ENCODE data around the gene CENPO.

The CENPO gene

GRCh38 chr2:24840164-24840869, 47.1 kb downstream of the CENPO start:
- no peak for DNase-seq

GRCh38 chr2:24840962-24841945, 48.0 kb downstream of the CENPO start:
- no peak for DNase-seq

GRCh38 chr2:24842081-24843050, 49.1 kb downstream of the CENPO start:
- DNase-seq = no peak

GRCh38 chr2:24843330-24843860, 50.2 kb downstream of the CENPO start:
- DNase-seq = no peak

- no peak for DNase-seq
These were observed 50.9 kb downstream of the CENPO start for GRCh38 chr2:24844023-24844685.

GRCh38 chr2:24845691-24846090, 52.5 kb downstream of the CENPO start:
- DNase-seq = no peak

GRCh38 chr2:24850944-24851343, 57.7 kb downstream of the CENPO start:
- DNase-seq = no peak

GRCh38 chr2:24852026-24852425, 58.8 kb downstream of the CENPO start:
- no peak for DNase-seq

GRCh38 chr2:24852431-24853020, 59.3 kb downstream of the CENPO start:
- DNase-seq = no peak

- no peak for DNase-seq
These were observed 59.8 kb downstream of the CENPO start for GRCh38 chr2:24853046-24853445.

- DNase-seq = no peak
These were observed 60.8 kb downstream of the CENPO start for GRCh38 chr2:24853996-24854395.

GRCh38 chr2:24855022-24855622, 61.9 kb downstream of the CENPO start:
- no peak for DNase-seq

- DNase-seq = no peak
These were observed 62.5 kb downstream of the CENPO start for GRCh38 chr2:24855726-24856125.

- DNase-seq = no peak
These were observed 63.6 kb downstream of the CENPO start for GRCh38 chr2:24856791-24857211.

GRCh38 chr2:24857746-24858145, 64.5 kb downstream of the CENPO start:
- DNase-seq = no peak

GRCh38 chr2:24858996-24859395, 65.8 kb downstream of the CENPO start:
- DNase-seq = no peak

GRCh38 chr2:24859968-24860600, 66.9 kb downstream of the CENPO start:
- DNase-seq = no peak

- no peak for DNase-seq
These were observed 67.4 kb downstream of the CENPO start for GRCh38 chr2:24860631-24861030.

GRCh38 chr2:24861500-24861899, 68.3 kb downstream of the CENPO start:
- DNase-seq = no peak

GRCh38 chr2:24863641-24864040, 70.4 kb downstream of the CENPO start:
- no peak for DNase-seq

GRCh38 chr2:24866946-24867345, 73.7 kb downstream of the CENPO start:
- no peak for DNase-seq

Measured in stimulated activated naive CD4-positive, alpha-beta T cell treated with Interleukin-2 at 50 U/mL for 16 hours (primary cell).